Anterior cingulate cortex (tissue), 58 donors: ENCODE results near the gene IRX5.

Experiments
- DNase-seq, 58 donors: peaks; one replicate each; lab custom pipeline; 2025; lab: John Stamatoyannopoulos, UW

The IRX5 gene

DNA sequence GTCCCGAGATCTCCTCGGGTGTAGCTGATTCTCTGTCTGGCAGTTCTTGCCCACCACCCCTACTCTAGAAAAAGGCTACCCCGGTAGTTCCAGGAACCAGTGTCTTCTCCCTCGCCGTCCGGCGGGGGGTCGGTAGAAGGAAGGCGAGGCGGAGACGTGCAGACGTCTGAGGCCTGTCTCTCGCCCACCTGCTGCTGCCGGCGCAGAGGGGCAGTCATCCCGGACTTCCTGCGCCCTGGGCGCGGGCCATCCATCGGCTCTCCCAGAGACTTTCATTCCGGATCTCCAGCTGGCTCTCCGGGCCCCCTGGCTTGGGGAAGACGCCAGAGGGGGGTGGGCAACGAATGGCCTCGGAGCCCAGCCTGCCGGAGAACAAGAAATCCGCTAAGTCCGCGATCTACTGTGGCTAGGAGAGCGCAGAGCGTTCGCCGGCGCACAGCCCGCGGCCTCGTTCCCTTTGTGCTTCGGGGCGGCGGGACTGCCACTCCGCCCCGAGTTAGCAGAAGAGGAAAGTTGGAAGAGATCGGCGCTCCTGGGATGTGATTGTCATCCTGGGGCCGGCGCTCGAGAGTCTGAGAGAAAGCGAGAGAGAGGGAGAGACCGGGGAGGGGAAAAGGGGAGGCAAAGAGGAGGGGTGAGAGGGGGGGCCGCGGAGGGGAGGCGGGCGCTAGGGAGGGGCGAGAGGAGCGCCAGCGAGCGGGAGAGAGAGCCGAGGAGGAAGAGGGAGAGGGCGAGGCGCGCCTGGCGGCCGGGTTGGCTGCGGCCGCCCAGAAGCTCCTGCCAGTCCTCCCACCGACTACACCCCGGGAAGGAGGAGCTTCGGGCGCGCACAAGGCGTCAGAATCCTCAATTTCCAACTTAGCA is at the start of gene IRX5:
IRX5 (plus strand) TSS at position 861 of the 864 bp plus-strand sequence. CDS start 334 bp downstream, outside the sequence.
- peak in 49 of 58 donors; percentile 1 to 89 (median 53) for DNase-seq

DNA sequence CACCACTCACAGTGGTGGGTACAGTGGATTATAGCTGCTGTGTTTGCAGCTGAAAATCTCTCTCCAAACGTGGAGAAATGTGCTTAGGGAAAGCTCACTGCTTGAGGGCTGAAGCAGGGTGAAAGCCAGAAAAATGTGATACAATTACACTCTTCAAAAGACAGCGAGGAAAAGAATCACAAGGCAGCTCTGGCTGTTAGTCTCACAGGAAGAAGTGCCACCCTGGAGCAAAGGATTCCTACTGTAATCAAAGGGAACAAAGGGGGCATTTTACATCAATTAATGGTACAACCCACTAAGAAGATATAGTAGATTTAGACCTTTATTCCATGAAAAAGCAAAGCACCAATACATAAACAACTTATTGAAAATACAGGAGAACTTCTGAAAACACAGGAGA is 48.1 kb upstream of the IRX5 start:
- DNase-seq: no peak

DNA sequence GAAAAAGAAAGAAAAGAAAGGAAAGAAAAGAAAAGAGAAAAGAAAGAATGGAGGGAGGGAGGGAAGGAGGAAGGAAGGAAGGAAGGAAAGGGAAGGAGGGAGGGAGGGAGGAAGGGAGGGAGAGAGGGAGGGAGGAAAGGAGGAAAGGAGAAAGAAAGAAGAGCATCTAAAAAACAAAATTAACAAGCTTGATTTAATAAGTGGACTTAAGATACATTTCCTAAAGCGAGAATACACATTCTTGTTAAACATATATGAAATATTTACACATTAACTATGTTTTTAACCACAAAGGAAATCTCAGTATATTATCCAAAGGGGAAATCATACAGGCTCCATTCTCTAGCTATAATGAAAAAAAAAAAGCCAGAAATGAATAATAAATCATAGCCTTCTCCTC is 47.3 kb upstream of the IRX5 start:
- DNase-seq: no peak

DNA sequence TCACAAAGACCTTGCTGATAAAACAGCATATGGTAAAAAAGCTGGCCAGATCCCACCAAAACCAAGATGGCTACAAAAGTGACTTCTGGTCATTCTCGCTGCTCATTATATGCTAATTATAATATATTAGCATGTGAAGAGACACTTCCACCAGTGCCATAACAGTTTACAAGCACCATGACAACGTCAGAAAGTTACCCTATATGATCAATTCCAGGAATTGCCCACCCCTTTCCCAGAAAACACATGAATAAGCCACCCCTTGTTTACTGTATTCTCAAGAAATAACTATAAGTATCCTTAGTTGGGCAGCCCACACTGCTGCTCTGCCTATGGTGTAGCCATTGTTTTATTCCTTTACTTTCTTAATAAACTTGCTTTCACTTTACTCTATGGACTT is 44.6 kb upstream of the IRX5 start:
- no peak for DNase-seq

DNA sequence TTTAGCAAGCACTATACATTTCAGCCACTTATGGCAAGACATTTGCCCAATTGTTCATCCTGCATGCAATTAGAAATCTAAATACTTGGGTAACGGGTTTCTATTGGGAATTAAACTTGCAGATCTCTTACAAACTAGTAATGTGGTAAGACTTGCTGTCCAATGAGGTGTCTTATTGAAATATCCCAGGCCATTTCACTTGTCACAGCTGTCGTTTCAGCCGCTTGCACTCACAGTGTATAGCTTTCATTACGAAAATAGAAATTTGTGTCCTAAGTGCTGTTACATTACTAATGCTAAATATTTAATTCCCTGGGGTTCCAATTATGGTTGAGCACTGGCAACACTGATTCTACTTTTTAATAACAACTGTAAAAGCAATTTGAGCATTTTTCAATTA is 40.3 kb upstream of the IRX5 start:
- no peak for DNase-seq

- no peak for DNase-seq
These were observed 39.3 kb upstream of the IRX5 start for GRCh38 chr16:54891346-54891745.

DNA sequence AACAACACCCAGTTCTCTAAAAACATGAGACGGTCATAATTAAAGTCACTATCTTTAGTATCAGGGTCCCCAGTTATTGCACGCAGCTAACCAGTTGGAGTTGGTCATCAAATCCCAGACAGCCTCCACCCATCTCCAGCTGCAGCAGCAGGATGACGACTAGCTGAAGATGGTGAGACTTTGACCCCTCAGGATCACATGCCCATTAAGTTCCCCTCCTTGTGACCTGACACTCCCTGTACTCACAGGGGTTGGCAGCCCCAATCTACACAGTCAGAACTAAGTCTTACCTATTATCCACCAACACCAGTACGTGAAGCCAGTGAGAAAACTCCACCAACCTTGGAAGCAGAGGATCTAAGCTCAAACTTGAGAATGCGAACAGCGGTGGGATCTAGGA is 37.7 kb upstream of the IRX5 start:
- DNase-seq: no peak

DNA sequence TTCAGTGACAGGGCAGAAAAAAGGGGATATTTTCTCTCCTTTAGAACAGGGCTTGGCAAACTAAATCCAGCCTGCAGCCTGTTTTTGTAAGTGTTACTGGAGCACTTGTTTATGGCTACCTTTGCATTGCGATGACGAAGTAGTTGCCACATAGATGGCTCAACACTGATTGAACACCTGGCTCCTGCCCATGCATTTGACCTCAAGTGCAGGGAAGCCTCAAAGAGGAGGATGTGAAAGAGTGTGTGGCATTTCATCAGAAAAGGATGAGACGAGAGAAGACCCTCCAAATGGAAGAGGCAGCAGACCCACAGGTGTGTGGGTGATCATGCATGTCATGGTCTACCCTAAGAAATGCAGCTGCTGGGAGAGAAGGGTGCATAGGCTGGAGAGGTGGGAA is 32.7 kb upstream of the IRX5 start:
- no peak for DNase-seq

DNA sequence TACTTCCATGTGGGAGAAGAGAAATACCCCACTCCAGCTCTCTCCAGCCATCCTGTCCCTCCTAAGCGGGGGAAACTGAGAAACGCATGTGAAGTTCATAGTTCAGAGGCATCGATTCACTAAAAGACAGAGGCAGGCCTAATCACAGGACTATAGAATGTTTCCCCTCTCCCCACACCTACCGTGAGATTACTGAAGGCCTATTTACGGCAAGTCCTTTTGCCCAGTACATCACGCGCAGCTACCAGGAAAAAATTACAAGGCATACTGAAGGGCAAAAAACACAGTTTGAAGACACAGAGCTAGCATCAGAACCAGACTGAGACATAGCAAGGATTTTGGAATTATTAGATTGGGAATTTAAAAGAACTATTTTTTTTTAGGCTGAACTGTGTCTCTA is 29.1 kb upstream of the IRX5 start:
- DNase-seq: no peak

GRCh38 chr16:54903047-54903446 is 27.6 kb upstream of the IRX5 start:
- no peak for DNase-seq

DNA sequence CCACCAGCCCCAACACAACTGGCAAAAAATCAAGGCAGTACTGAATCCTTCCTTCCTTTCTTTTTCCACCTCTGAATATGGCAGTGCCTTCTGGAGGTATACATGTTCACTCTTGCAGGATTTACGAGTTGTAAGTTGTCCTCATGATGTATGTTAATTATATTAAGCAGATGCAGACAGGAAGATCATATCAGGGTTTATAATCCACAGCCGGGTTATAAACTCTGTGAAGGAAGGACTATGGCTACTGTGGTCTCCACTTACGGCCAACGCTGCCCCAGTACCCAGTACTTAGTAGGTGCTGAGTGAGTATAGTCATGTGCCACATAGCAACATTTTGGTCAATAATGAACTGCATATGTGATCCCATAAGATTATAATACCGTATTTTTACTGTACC is 19.6 kb upstream of the IRX5 start:
- no peak for DNase-seq

GRCh38 chr16:54912720-54913119 is 17.9 kb upstream of the IRX5 start:
- no peak for DNase-seq

DNA sequence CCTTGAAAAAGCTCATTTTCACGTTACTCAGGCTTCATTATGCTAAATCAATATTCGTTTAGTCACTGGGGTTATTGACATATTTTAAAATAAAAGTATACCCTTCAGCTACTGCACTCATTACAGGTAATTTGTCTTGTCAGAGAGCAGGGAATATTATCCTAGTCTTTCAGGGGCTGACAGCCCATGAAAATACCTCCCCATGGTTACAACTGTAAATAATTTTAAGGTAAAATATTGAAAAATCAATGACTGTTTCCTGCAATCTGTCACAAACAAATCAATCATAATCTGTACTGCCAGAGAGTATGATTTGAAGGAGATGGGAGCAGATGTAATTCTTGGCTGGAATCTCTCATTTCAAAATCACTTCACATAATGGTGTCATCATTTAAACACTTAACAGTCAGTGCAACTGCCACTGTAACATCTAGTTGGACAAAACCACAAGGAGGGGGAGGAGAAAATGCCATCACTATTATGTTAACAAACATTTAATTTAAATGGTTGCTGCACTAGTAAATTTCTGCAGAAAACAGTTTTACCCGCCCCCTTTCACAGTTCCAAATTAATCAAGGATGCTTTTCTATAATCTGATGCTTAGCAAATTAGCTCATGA is 9.3 kb upstream of the IRX5 start:
- no peak for DNase-seq

DNA sequence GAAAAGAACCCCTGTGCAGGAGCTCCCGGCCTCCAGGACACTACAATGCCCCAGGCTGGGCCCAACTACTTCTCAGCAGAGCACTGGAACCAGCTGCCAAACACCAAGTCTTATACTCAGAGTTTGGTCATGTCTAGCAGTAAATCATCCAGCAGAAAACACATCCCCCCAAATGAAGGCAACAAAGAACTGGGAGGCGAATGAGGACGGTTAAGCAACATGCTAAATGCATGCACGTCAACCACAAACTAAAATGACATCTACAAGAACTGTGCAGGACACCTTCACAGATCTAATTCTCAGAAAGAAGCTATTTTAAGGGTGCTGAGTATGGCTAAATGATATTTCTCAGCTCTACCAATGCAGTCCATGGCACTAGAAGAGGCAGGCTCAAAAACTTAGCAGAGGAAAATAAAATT is 7.6 kb upstream of the IRX5 start:
- no peak for DNase-seq

DNA sequence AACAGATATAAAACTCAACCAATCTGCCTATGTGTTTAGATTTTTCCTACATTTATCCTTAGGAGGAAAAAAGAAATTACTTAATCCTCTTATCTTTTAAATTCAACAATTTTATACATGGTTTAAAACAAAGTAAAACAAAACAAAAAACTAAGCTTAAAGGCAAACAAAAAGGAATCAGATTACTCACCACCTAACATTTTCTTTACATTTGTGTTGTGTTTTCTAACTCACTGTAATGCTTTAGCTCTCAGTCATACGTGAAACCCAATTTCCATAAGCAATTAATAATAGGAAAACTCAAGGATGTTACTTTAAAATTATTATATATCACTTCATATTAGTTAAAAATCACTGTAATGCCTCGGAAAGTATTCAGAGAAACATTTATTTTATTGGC is 6.7 kb upstream of the IRX5 start:
- no peak for DNase-seq

DNA sequence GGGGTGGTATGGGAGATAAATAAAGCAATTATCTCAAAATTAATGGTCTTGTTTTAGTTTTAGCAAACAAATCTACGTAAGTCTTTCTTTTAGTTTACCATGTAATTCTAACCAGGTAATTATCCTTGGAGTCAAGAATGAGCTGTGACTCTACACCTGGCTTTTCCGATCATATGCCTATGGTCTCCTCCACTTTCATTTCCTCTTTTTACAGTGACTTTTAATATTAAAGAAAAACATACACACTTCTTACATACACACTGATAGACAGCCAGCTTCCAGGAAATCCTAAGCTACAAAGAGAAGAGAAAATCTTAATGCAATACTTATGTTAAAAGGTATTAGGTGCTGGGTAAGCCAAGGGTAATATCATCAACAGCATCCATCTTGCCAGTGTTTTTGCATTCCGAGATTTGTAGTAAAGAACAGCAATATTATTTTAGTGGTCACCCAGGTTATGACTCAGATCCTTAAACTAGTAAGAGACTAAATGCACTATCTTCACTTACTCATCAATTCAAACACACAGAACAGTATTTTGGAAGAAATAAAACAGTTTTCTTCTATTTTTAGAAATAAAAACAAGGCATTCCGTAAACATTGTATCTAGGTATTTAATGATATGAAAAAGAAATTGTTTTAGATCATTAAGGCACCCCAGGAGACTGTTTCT is 4.4 kb upstream of the IRX5 start:
- DNase-seq: no peak

GRCh38 chr16:54927125-54928015 is 3.3 kb upstream of the IRX5 start:
- no peak for DNase-seq

GRCh38 chr16:54928016-54928356 is 2.7 kb upstream of the IRX5 start:
- no peak for DNase-seq

DNA sequence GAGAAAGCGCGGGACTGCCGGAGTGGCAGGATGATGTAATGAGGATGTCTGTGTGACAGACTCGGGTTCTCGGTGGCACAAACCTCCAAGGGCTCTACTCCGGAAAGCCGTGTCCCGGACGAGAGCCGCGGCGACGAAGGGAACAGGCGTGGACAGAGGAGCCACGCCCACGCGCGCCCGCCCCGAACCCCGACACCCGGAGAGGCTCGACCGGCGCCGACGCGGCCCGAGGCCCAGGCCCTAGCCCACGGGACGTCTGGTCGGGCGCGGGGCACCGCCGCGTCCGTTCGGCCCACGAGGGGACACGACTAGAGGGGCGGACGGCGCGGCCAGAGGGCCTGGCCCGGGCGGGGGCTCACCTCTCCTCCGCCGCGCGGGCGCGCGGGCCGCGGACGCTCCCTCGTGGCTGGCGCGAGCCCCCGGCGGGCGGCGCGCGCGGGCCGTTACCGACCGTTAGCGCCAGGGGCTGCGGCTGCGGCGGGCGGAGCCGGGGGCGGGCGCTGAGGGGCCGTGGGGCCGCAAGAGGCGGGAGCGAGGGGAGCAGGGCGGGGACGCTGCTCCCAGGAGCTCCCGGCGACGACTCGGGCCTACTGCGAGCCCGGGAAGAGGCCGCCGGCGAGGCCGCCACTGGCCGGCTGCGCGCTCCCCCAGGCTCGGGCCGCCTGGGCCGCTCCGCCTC is 2.1 kb upstream of the IRX5 start:
- peak in 6 of 58 donors; percentile 31 to 67 (median 37) for DNase-seq
